GM23338 (cell line): Measurements from ENCODE around the gene MAPK8IP3. TPM values are rescaled to one million over a fixed set of nuclear protein-coding genes. Genes with fewer than 3 reads are reported as not detected.

ENCODE experiments used
- ATAC-seq: fragments of 200-7000 bp; cut with Tn5 transposase; 3 replicates; pipeline ENCODE4 v1.9.1; 2020
- DNase-seq: peaks from one replicate; pipeline ENCODE4 v3.0.0-alpha.2; 2015; ENCODE audit warnings: low spot score
- H2AFZ ChIP-seq: fragments of 200-600 bp; sonication (generic); 2 replicates; pipeline ENCODE4 v1.8.0; 2016; ENCODE audit warnings: antibody characterized with exemption, mild to moderate bottlenecking, moderate library complexity
- H3F3A ChIP-seq: fragments of 200-600 bp; sonication (generic); replicated peaks from 2 replicates; pipeline ENCODE4 v1.8.0; 2017; ENCODE audit warnings: antibody characterized with exemption, mixed run types, low read depth
- H3K27ac ChIP-seq: fragments of 200-600 bp; sonication (generic); 2 replicates; pipeline ENCODE4 v1.6.1; 2016; ENCODE audit warnings: low read depth
- H3K27me3 ChIP-seq: fragments of 200-600 bp; sonication (generic); 2 replicates; pipeline ENCODE4 v1.8.0; 2016; ENCODE audit warnings: mild to moderate bottlenecking, mixed run types, moderate library complexity; ENCODE audit not compliant: insufficient read depth
- H3K36me3 ChIP-seq: fragments of 200-600 bp; sonication (generic); 2 replicates; pipeline ENCODE4 v1.8.0; 2016; ENCODE audit warnings: mild to moderate bottlenecking; ENCODE audit not compliant: insufficient read depth
- H3K4me1 ChIP-seq: fragments of 200-600 bp; sonication (generic); 2 replicates; pipeline ENCODE4 v1.8.0; 2016; ENCODE audit warnings: mild to moderate bottlenecking, moderate library complexity; ENCODE audit not compliant: insufficient read depth
- H3K4me2 ChIP-seq: fragments of 200-600 bp; sonication (generic); 2 replicates; pipeline ENCODE4 v1.7.1; 2017; ENCODE audit warnings: mixed run types
- H3K4me3 ChIP-seq: fragments of 200-600 bp; sonication (generic); 2 replicates; pipeline ENCODE4 v1.6.1; 2016; ENCODE audit warnings: mixed run types
- H3K79me2 ChIP-seq: fragments of 200-600 bp; sonication (generic); replicated peaks from 2 replicates; pipeline ENCODE4 v1.8.0; 2017; ENCODE audit warnings: mild to moderate bottlenecking; ENCODE audit not compliant: insufficient read depth
- H3K9me2 ChIP-seq: fragments of 200-600 bp; sonication (generic); 2 replicates; pipeline ENCODE4 v1.8.0; 2017; ENCODE audit not compliant: insufficient read depth
- H4K20me1 ChIP-seq: fragments of 200-600 bp; sonication (generic); replicated peaks from 2 replicates; pipeline ENCODE4 v1.8.0; 2017; ENCODE audit warnings: mild to moderate bottlenecking; ENCODE audit not compliant: insufficient read depth
- H3K27ac Mint-ChIP-seq: 2 replicates; pipeline ENCODE4 v1.8.0; 2020; ENCODE audit warnings: inconsistent platforms, mild to moderate bottlenecking, moderate library complexity, mixed read lengths
- H3K27me3 Mint-ChIP-seq: 3 replicates; pipeline ENCODE4 v1.8.0; 2022; ENCODE audit warnings: low read depth, mild to moderate bottlenecking, moderate library complexity, mixed read lengths, inconsistent platforms; ENCODE audit not compliant: insufficient read depth, poor library complexity
- H3K36me3 Mint-ChIP-seq: 3 replicates; pipeline ENCODE4 v1.8.0; 2021; ENCODE audit warnings: low read depth, mild to moderate bottlenecking, inconsistent platforms, moderate library complexity, mixed read lengths
- H3K4me1 Mint-ChIP-seq: 3 replicates; pipeline ENCODE4 v1.8.0; 2020; ENCODE audit warnings: mild to moderate bottlenecking, inconsistent platforms, mixed read lengths
- H3K4me3 Mint-ChIP-seq: 3 replicates; pipeline ENCODE4 v1.8.0; 2021; ENCODE audit warnings: moderate library complexity, mild to moderate bottlenecking, inconsistent platforms, mixed read lengths
- H3K9me3 Mint-ChIP-seq: 3 replicates; pipeline ENCODE4 v1.8.0; 2020; ENCODE audit warnings: moderate library complexity, mild to moderate bottlenecking, inconsistent platforms, mixed read lengths
- CREB1 ChIP-seq: fragments of 250-450 bp; sonication (Bioruptor Pico); IDR thresholded peaks from 2 replicates; pipeline ENCODE4 v1.5.0; 2020; ENCODE audit warnings: low read depth, mild to moderate bottlenecking, moderate library complexity
- CTCF ChIP-seq, 2 experiments: fragments of 200-600 bp in 1 of 2; sonication (generic) in 1 of 2; conservative IDR thresholded peaks; 2 replicates each; pipeline versions ENCODE4 v1.5.1 to v1.6.1; 2016 to 2017; ENCODE audit warnings: antibody characterized with exemption in 2 of 2, low read depth in 2 of 2, mild to moderate bottlenecking in 2 of 2, moderate library complexity in 1 of 2
- ETS1 ChIP-seq: IDR thresholded peaks from 2 replicates; pipeline ENCODE4 v1.6.1; 2016; ENCODE audit warnings: antibody characterized with exemption
- EZH2 ChIP-seq: fragments of 200-600 bp; sonication (generic); IDR thresholded peaks from one replicate; pipeline ENCODE4 v1.8.0; 2017; ENCODE audit warnings: antibody characterized with exemption, mild to moderate bottlenecking, low read depth; ENCODE audit not compliant: unreplicated experiment
- EZH2phosphoT487 ChIP-seq: fragments of 200-600 bp; sonication (generic); IDR thresholded peaks from one replicate; pipeline ENCODE4 v1.8.1; 2018; ENCODE audit warnings: antibody characterized with exemption; ENCODE audit not compliant: unreplicated experiment
- JUNB ChIP-seq: IDR thresholded peaks from one replicate; pipeline ENCODE4 v1.6.1; 2016; ENCODE audit warnings: antibody characterized with exemption; ENCODE audit not compliant: unreplicated experiment
- NANOG ChIP-seq: IDR thresholded peaks from 2 replicates; pipeline ENCODE4 v1.6.1; 2016; ENCODE audit warnings: antibody characterized with exemption, borderline replicate concordance
- POLR2AphosphoS5 ChIP-seq: IDR thresholded peaks from 2 replicates; pipeline ENCODE4 v1.6.1; 2016; ENCODE audit warnings: antibody characterized with exemption, low read depth
- STAT1 ChIP-seq: IDR thresholded peaks from one replicate; pipeline ENCODE4 v1.6.1; 2016; ENCODE audit warnings: antibody characterized with exemption; ENCODE audit not compliant: unreplicated experiment
- ZNF114 ChIP-seq: fragments of 250-450 bp; sonication (Bioruptor Pico); IDR thresholded peaks from 2 replicates; pipeline ENCODE4 v1.5.0; 2020; ENCODE audit warnings: mild to moderate bottlenecking, moderate library complexity
- ZNF331 ChIP-seq: fragments of 250-450 bp; sonication (Bioruptor Pico); IDR thresholded peaks from 2 replicates; pipeline ENCODE4 v1.5.0; 2020; ENCODE audit warnings: low read depth, mild to moderate bottlenecking, moderate library complexity
- polyA plus RNA-seq: library from polyadenylated mRNA; unstranded; fragments of >200 nt; fragmentation: Nextera tagmentation; extraction: Ambion mirVana; gene quantifications from 2 replicates; pipeline ENCODE4 v1.2.1, GENCODE V29; 2016
- total RNA-seq: library from RNA; depleted of rRNA; stranded (reverse); fragments of >200 nt; shearing (Covaris generic); gene quantifications from 2 replicates; pipeline ENCODE4 v1.2.3, GENCODE V29; 2014
- TF ChIP-seq, protein P1 (sequence below): IDR thresholded peaks from one replicate; pipeline ENCODE4 v1.6.1; 2018; ENCODE audit warnings: antibody characterized with exemption; ENCODE audit not compliant: unreplicated experiment
- TF ChIP-seq, protein P2 (sequence below): fragments of 250-450 bp; sonication (Bioruptor Pico); IDR thresholded peaks from 2 replicates; pipeline ENCODE4 v1.5.0; 2020; ENCODE audit warnings: mild to moderate bottlenecking, moderate library complexity

Gene MAPK8IP3
- total and polyA plus RNA-seq, 2 experiments from 2014 or later = 11.3 to 58.4 TPM

GRCh38 chr16:1698680-1699079 is 7.3 kb upstream of the MAPK8IP3 start:
- peaks cover 98% of the 10 kb centered on the region for H3K36me3 Mint-ChIP-seq
- Histone ChIP-seq H3K4me2 (no peak overlapping the region), H3K4me3 (no peak overlapping the region), H2AFZ (no peak overlapping the region), H3K9me2 (no peaks in the 10 kb centered on the region), H3F3A (peaks cover 13% of the 10 kb centered on the region; the same call in 1 of the 2 replicates), H3K36me3 (peaks cover 57% of the 10 kb centered on the region), H3K79me2 (peaks cover 35% of the 10 kb centered on the region), H3K27me3 (no peaks in the 10 kb centered on the region), H3K27ac (no peak overlapping the region), H4K20me1 (peaks cover 64% of the 10 kb centered on the region), H3K4me1 (no peaks in the 10 kb centered on the region)
- ATAC-seq = no peak
- H3K27me3 Mint-ChIP-seq = peaks cover 6% of the 10 kb centered on the region
- no peak overlapping the region for H3K27ac Mint-ChIP-seq
- H3K4me3 Mint-ChIP-seq = no peak overlapping the region
- H3K4me1 Mint-ChIP-seq = peaks cover 2% of the 10 kb centered on the region; the same call in 1 of the 3 replicates
- no peak for DNase-seq
- TF ChIP-seq STAT1 (no peak), POLR2AphosphoS5 (no peak), EZH2 (no peak), CTCF (conservative IDR thresholded peaks at IDR 0.05; ENCODE audit: low read depth in 2 of 2) (no peak), ZNF331 (CRISPR knock-in tag) (no peak), JUNB (no peak), CREB1 (CRISPR knock-in tag) (no peak), EZH2phosphoT487 (no peak), NANOG (no peak), ETS1 (no peak), ZNF114 (CRISPR knock-in tag) (no peak)
- TF ChIP-seq, protein P1, sequence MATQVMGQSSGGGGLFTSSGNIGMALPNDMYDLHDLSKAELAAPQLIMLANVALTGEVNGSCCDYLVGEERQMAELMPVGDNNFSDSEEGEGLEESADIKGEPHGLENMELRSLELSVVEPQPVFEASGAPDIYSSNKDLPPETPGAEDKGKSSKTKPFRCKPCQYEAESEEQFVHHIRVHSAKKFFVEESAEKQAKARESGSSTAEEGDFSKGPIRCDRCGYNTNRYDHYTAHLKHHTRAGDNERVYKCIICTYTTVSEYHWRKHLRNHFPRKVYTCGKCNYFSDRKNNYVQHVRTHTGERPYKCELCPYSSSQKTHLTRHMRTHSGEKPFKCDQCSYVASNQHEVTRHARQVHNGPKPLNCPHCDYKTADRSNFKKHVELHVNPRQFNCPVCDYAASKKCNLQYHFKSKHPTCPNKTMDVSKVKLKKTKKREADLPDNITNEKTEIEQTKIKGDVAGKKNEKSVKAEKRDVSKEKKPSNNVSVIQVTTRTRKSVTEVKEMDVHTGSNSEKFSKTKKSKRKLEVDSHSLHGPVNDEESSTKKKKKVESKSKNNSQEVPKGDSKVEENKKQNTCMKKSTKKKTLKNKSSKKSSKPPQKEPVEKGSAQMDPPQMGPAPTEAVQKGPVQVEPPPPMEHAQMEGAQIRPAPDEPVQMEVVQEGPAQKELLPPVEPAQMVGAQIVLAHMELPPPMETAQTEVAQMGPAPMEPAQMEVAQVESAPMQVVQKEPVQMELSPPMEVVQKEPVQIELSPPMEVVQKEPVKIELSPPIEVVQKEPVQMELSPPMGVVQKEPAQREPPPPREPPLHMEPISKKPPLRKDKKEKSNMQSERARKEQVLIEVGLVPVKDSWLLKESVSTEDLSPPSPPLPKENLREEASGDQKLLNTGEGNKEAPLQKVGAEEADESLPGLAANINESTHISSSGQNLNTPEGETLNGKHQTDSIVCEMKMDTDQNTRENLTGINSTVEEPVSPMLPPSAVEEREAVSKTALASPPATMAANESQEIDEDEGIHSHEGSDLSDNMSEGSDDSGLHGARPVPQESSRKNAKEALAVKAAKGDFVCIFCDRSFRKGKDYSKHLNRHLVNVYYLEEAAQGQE = no peak
- TF ChIP-seq, protein P2, sequence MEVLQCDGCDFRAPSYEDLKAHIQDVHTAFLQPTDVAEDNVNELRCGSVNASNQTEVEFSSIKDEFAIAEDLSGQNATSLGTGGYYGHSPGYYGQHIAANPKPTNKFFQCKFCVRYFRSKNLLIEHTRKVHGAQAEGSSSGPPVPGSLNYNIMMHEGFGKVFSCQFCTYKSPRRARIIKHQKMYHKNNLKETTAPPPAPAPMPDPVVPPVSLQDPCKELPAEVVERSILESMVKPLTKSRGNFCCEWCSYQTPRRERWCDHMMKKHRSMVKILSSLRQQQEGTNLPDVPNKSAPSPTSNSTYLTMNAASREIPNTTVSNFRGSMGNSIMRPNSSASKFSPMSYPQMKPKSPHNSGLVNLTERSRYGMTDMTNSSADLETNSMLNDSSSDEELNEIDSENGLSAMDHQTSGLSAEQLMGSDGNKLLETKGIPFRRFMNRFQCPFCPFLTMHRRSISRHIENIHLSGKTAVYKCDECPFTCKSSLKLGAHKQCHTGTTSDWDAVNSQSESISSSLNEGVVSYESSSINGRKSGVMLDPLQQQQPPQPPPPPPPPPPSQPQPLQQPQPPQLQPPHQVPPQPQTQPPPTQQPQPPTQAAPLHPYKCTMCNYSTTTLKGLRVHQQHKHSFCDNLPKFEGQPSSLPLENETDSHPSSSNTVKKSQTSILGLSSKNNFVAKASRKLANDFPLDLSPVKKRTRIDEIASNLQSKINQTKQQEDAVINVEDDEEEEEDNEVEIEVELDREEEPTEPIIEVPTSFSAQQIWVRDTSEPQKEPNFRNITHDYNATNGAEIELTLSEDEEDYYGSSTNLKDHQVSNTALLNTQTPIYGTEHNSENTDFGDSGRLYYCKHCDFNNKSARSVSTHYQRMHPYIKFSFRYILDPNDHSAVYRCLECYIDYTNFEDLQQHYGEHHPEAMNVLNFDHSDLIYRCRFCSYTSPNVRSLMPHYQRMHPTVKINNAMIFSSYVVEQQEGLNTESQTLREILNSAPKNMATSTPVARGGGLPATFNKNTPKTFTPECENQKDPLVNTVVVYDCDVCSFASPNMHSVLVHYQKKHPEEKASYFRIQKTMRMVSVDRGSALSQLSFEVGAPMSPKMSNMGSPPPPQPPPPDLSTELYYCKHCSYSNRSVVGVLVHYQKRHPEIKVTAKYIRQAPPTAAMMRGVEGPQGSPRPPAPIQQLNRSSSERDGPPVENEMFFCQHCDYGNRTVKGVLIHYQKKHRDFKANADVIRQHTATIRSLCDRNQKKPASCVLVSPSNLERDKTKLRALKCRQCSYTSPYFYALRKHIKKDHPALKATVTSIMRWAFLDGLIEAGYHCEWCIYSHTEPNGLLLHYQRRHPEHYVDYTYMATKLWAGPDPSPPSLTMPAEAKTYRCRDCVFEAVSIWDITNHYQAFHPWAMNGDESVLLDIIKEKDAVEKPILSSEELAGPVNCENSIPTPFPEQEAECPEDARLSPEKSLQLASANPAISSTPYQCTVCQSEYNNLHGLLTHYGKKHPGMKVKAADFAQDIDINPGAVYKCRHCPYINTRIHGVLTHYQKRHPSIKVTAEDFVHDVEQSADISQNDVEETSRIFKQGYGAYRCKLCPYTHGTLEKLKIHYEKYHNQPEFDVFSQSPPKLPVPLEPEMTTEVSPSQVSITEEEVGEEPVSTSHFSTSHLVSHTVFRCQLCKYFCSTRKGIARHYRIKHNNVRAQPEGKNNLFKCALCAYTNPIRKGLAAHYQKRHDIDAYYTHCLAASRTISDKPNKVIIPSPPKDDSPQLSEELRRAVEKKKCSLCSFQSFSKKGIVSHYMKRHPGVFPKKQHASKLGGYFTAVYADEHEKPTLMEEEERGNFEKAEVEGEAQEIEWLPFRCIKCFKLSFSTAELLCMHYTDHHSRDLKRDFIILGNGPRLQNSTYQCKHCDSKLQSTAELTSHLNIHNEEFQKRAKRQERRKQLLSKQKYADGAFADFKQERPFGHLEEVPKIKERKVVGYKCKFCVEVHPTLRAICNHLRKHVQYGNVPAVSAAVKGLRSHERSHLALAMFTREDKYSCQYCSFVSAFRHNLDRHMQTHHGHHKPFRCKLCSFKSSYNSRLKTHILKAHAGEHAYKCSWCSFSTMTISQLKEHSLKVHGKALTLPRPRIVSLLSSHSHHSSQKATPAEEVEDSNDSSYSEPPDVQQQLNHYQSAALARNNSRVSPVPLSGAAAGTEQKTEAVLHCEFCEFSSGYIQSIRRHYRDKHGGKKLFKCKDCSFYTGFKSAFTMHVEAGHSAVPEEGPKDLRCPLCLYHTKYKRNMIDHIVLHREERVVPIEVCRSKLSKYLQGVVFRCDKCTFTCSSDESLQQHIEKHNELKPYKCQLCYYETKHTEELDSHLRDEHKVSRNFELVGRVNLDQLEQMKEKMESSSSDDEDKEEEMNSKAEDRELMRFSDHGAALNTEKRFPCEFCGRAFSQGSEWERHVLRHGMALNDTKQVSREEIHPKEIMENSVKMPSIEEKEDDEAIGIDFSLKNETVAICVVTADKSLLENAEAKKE (CRISPR knock-in tag) = no peak
- H3K9me3 Mint-ChIP-seq = no peaks in the 10 kb centered on the region
